Ishikawa (cell line): ENCODE measurements around the gene SMIM26.

Source experiments
- CEBPB ChIP-seq: IDR thresholded peaks from 2 replicates; pipeline ENCODE4 v1.6.1; 2012
- CREB1 ChIP-seq: IDR thresholded peaks from 2 replicates; pipeline ENCODE4 v1.6.1; 2012; ENCODE audit warnings: low read depth
- EP300 ChIP-seq: IDR thresholded peaks from 2 replicates; pipeline ENCODE4 v1.6.1; 2012; ENCODE audit warnings: borderline replicate concordance
- MAX ChIP-seq: IDR thresholded peaks from 2 replicates; pipeline ENCODE4 v1.6.1; 2012
- NFIC ChIP-seq: IDR thresholded peaks from 2 replicates; pipeline ENCODE4 v1.6.1; 2012
- REST ChIP-seq: IDR thresholded peaks from 2 replicates; pipeline ENCODE4 v1.6.1; 2012; ENCODE audit warnings: low read depth, mild to moderate bottlenecking
- TAF1 ChIP-seq: IDR thresholded peaks from 2 replicates; pipeline ENCODE4 v1.6.1; 2012; ENCODE audit warnings: low read depth, mild to moderate bottlenecking
- TEAD4 ChIP-seq: IDR thresholded peaks from 2 replicates; pipeline ENCODE4 v1.6.1; 2012
- YY1 ChIP-seq: IDR thresholded peaks from 2 replicates; pipeline ENCODE4 v1.6.1; 2012; ENCODE audit warnings: low read depth
- ZBTB7A ChIP-seq: IDR thresholded peaks from 2 replicates; pipeline ENCODE4 v1.6.1; 2012; ENCODE audit warnings: low read depth

GRCh38 chr20:18615020-18615650 is 47.9 kb downstream of the SMIM26 start:
- TF ChIP-seq CEBPB (no peak), EP300 (no peak), TEAD4 (no peak), REST (no peak), ZBTB7A (no peak), CREB1 (no peak), NFIC (no peak), TAF1 (no peak), MAX (no peak), YY1 (no peak)
